ENCODE data around the gene GLG1.

Gene GLG1

GRCh38 chr16:74573622-74574021 is 33.3 kb downstream of the GLG1 start:
- no peak for DNase-seq (ENCODE audit: extremely low read depth, low read depth)
- no peak for TF ChIP-seq CTCF (IDR thresholded peaks at IDR 0.05; ENCODE audit: low read depth, low read length)

- no peak for DNase-seq (ENCODE audit: extremely low read depth, low read depth)
- TF ChIP-seq CTCF (IDR thresholded peaks at IDR 0.05; ENCODE audit: low read depth, low read length), result no peak
Measured at GRCh38 chr16:74570412-74571301, 36.3 kb downstream of the GLG1 start.

GRCh38 chr16:74568961-74569631 is 37.8 kb downstream of the GLG1 start:
- TF ChIP-seq CTCF (IDR thresholded peaks at IDR 0.05; ENCODE audit: low read depth, low read length), result no peak
- no peak for DNase-seq (ENCODE audit: extremely low read depth, low read depth)

- no peak for TF ChIP-seq CTCF (IDR thresholded peaks at IDR 0.05; ENCODE audit: low read depth, low read length)
- DNase-seq (ENCODE audit: extremely low read depth, low read depth), result no peak
Measured at GRCh38 chr16:74567901-74568300, 39.0 kb downstream of the GLG1 start.

- TF ChIP-seq CTCF (IDR thresholded peaks at IDR 0.05; ENCODE audit: low read depth, low read length), result no peak
- DNase-seq (ENCODE audit: extremely low read depth, low read depth), result no peak
Measured at GRCh38 chr16:74565378-74565777, 41.5 kb downstream of the GLG1 start.

GRCh38 chr16:74564451-74564984 is 42.4 kb downstream of the GLG1 start:
- TF ChIP-seq CTCF (IDR thresholded peaks at IDR 0.05; ENCODE audit: low read depth, low read length), result no peak
- DNase-seq (ENCODE audit: extremely low read depth, low read depth), result no peak

- no peak for DNase-seq (ENCODE audit: extremely low read depth, low read depth)
- TF ChIP-seq CTCF (IDR thresholded peaks at IDR 0.05; ENCODE audit: low read depth, low read length), result no peak
Measured at GRCh38 chr16:74563828-74564263, 43.1 kb downstream of the GLG1 start.
